IPS-NIHi7 (cell line): ENCODE measurements around the gene ENO3.

Experiments used
- DNase-seq: peaks from one replicate; pipeline ENCODE4 v3.0.0; 2012; ENCODE audit warnings: mixed read lengths; ENCODE audit errors: extremely low spot score

The ENO3 gene

GRCh38 chr17:4973256-4974114, 22.6 kb downstream of the ENO3 start:
- no peak for DNase-seq

DNA sequence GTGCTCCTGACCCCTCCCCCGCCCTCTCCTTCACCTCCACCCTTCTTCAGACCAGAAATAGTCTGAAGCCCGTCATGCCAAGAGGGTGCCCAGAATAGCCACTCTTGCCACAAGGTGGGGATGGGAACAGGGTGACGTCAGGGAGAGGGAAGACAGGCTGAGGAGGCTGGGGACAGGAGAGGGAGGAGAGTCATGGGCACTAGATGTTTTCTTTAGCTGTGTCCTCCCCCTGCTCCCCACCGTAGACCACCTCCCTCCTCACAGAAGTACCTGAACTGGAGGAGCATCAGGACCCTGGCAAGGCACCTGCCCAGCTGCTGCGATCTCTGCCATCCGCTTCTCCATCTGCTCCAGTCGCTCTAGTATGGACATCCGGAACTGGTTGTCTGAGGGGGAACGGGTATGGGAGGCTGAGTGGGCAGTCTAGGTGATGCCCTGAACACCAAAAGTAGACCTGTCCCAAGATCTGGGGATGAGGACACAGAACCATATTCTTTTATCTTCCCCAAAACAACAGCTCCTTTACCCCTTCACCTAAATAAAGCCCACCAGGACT, 23.3 kb downstream of the ENO3 start:
- DNase-seq: no peak

GRCh38 chr17:4978726-4979125, 27.8 kb downstream of the ENO3 start:
- DNase-seq: no peak

DNA sequence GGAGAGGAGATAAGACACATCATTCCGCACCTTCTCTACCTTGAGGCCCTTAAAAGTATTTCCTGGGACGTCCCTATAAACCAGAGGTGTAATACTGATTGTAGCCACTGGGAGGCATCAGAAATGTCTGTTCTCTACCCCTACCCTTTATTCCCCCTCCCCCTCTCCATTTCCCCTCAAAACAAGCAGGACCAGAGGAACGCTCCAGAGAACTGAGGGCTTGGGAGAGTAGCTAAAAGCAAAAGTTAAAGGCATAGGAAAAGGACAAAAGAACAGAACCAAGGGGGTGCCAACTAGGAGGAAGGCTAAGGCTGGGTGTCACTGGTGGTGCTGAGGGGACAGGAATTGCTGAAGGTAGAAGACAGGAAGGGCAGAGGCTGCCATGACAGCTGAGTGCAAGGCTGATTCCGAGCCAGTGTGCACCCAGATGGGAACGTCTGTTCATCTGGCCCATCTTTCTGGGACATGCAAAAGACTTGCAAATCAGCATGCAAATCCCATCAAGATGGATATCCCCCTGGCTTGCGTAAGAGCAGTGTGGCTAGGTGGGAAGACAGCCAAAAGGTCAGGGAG, 29.8 kb downstream of the ENO3 start:
- DNase-seq: peak; percentile 84

- no peak for DNase-seq
Observed at GRCh38 chr17:4982305-4982704, 31.4 kb downstream of the ENO3 start.

GRCh38 chr17:4986403-4986802, 35.5 kb downstream of the ENO3 start:
- DNase-seq: no peak

DNA sequence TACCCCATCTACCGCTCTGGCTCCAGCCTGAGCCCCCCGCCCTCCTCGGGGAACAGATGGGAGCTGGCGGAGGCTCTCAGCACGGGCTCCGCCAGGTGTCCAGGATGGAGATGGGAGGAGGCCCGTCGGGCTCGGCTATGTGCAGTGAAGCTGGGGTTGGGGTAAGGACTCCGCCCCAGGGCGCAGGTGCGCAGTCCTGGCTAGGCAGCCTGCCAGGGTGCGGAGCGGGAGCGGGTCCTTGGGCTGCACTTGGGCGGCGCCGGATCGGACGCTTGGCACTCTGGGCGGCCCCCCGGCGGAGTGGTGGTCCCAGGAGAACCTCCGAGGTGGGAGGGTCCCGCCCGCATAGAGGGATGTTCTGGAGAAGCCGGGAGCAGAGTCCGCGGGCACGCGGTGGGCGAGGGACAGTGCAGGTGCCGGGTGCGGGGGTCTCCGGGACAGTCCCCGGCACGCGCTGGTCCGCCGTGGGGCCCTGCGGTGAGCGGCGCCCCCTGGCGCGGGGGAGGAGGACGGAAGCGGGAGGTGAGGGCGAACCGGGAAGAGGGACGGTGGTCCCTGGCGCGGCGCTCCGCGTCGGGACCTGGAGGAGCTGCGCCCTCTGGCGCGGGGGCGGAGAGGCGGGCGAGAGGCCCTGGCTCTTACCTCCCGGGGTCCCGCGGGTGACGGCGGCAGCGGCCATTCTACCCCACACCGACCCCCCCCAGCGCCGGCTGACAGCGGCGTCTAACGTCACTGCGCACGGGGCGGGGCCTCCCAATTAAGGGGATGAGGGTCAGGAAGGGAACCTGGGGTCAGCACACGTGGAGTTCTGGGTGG, 36.2 kb downstream of the ENO3 start, which contains the start of gene CAMTA2:
TSS of gene CAMTA2 (minus strand) at position 725 of the 816 bp plus-strand sequence. CDS start 1,453 bp downstream, outside the sequence.
- peak; percentile 78 for DNase-seq

DNA sequence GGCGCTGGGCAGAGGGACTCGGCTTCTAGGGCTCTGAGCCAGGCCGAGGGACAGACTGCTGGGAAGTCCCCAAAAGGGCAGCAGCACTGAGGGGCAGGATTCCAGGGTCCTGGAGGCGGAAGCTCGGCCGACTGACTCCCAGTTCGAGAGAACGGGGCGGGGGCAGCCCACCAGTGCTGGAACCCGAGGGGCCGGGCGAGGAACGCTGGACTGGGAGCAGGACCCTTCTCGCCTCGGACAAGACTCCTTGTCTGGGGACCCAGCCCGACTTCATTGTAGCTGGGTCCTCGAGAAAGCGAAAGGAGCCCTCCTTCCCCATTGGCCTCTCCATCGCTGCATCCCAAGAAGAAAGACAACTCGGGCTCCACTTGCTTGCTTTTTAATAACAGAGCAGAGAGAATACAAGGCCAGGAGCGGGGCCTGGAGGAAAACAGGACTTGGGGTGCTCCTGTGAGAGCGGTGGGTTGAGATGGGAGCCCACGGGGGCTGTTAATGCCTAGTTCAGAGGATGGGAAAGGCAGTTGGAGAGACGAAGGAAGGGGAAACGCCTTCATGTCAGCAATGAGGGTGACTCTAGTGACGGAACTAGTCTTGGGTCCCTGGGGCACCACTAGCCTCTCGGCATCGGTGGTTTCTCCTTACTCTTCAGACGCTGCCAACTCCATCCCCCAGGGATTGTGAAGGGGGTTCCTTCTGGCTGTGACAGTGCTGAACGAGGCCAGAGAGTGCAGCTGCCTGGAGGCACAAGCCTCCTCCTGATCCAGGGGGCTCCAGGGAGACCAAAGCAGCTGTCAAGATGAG, 37.0 kb downstream of the ENO3 start:
- no peak for DNase-seq

- no peak for DNase-seq
Observed at GRCh38 chr17:4994081-4994595, 43.2 kb downstream of the ENO3 start.

DNA sequence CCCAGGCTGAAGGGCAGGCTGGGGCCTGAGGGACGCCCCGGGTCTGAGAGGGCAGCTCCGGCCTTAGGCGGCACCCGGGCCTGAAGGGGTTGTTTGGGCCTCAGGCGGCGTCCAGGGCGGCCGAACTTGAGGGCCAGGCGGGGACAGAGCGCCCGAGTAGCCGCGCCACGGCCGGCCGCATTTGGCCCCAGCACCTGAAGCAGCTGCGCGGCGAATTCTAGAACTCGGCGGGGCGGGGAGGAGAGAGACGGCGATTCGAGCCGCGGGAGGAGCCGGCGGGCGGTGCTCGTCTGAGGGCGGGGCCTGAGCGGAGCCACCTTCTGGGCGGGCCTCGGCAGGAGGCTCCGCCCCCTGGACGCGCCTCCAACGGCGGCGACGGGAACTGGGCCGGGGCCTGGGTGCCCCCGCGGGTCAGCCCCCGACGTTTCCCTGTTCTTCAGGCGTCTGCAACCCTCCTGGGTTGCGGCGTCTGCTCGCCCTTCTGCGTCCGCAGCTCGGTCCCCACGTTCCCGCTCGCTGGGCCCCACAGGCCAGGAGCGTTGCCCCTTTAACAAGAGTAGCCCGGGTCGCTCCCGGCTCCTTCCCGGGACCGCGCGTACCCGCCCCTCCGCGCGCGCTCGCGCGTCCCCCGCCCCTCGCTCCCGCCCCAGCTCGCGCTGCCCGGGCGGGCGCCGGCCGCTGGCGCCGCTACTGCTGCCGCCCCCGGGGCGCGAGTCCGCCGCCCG, 46.5 kb downstream of the ENO3 start, which contains the start of the genes INCA1 and KIF1C:
TSS of gene INCA1 (minus strand) at position 221 of the 725 bp plus-strand sequence. CDS start 3,085 bp downstream, outside the sequence.
TSS of gene KIF1C (plus strand) at position 649 of the 725 bp plus-strand sequence. CDS start 2,297 bp downstream, outside the sequence.
- peak; percentile 99 for DNase-seq

- DNase-seq: peak; percentile 79
Observed at GRCh38 chr17:4998027-4998731, 47.3 kb downstream of the ENO3 start.

DNA sequence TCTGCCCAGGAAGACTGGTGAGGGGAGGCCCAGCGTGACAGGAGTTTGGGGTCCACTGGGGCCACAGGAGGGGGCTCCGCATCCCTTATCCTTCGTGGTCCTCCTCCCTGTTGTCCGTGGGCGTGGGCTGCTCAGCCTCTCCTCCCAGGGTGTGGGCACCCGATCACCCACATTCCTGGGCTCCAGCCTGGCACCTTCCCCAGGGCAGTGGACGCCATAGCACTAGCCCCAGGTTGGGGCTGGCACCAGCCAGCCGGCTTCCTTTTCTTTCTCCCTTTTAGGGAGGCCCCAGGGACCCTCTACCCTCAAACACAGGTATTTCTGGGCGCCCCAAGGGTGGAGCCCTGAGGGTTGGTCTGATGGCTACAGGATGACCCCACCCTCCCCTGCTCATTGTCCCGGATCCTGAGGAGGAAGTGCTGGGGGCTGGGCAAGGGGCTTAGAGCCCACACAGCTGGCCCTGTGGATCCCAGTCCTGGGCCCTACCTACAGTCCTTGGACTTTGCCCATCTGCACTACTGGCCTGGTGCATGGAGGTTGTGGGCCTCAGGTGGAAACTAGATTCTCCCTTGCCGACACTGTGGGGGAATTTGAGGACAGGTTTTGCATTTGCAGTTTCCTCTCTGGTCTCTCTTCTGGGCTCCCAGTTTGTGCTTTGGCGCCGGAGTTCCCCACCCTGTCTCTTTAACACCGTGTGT, 48.0 kb downstream of the ENO3 start:
- peak; percentile 61 for DNase-seq

GRCh38 chr17:4999430-5000093, 48.6 kb downstream of the ENO3 start:
- DNase-seq: no peak

DNA sequence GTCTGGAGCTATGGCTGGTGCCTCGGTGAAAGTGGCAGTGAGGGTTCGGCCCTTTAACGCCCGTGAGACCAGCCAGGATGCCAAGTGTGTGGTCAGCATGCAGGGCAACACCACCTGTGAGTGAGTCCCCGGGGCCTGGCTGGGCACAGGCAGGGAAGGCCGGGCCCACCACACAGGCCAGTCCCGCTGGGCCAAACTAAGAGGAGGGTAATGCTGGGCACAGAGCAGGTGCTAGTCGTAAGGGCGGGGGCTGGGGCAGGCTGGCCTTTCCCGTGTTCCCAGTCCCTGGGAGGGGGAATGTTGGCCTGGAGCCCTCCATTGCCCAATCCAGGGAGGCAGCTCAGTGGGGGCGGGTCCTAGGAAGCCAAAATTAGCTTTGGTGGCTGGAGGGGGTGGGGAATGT, 49.3 kb downstream of the ENO3 start:
- no peak for DNase-seq

- no peak for DNase-seq
Observed at GRCh38 chr17:5002121-5002788, 51.3 kb downstream of the ENO3 start.

- no peak for DNase-seq
Observed at GRCh38 chr17:5003214-5003867, 52.4 kb downstream of the ENO3 start.
